CD4-positive, CD25-positive, alpha-beta regulatory T cell (primary cell): ENCODE results near the gene SLC7A8. TPM values are rescaled to one million over a fixed set of nuclear protein-coding genes. Genes with fewer than 3 reads are reported as not detected.

Experiments used
- ATAC-seq, 2 donors: fragments of 150-1000 bp; cut with Tn5 transposase; one replicate each; pipeline ENCODE4 v1.10.0; 2021; ENCODE audit warnings: low read depth in 2 of 2, moderate number of reproducible peaks in 2 of 2, moderate library complexity in 1 of 2
- DNase-seq, 3 donors: peaks; one replicate each; pipeline versions ENCODE4 v3.0.0 to v3.0.0-alpha.2; 2012 to 2022; ENCODE audit warnings: mixed read lengths in 1 of 3
- H3K27ac ChIP-seq: one replicate; pipeline ENCODE4 v1.7.0; 2013; ENCODE audit warnings: mild to moderate bottlenecking, low read length; ENCODE audit not compliant: insufficient read depth, poor library complexity, severe bottlenecking
- H3K27me3 ChIP-seq: one replicate; pipeline ENCODE4 v1.7.0; 2013; ENCODE audit warnings: low read length; ENCODE audit not compliant: control insufficient read depth, insufficient read depth
- H3K36me3 ChIP-seq: one replicate; pipeline ENCODE4 v1.7.0; 2013; ENCODE audit warnings: mild to moderate bottlenecking, low read length, moderate library complexity; ENCODE audit not compliant: control insufficient read depth, insufficient read depth
- H3K4me1 ChIP-seq: 2 replicates; pipeline ENCODE4 v1.7.0; 2013; ENCODE audit warnings: mild to moderate bottlenecking, low read length; ENCODE audit not compliant: insufficient read depth, control insufficient read depth, poor library complexity, severe bottlenecking
- H3K4me3 ChIP-seq: one replicate; pipeline ENCODE4 v1.7.0; 2013; ENCODE audit warnings: low read depth, mild to moderate bottlenecking, low read length, moderate library complexity
- H3K9me3 ChIP-seq, 2 experiments: 1 replicate in 1 of 2; 2 replicates in 1 of 2; pipeline ENCODE4 v1.7.0; 2013; ENCODE audit warnings: low read length in 2 of 2, mild to moderate bottlenecking in 1 of 2, moderate library complexity in 1 of 2; ENCODE audit not compliant: control insufficient read depth in 2 of 2
- H3K27ac Mint-ChIP-seq, 3 donors: one replicate each; pipeline ENCODE4 v1.8.0; 2020 to 2022; ENCODE audit warnings: mild to moderate bottlenecking in 3 of 3, mixed read lengths in 3 of 3, moderate library complexity in 2 of 3
- H3K27me3 Mint-ChIP-seq: one replicate; pipeline ENCODE4 v1.8.0; 2022; ENCODE audit warnings: mild to moderate bottlenecking, mixed read lengths
- H3K36me3 Mint-ChIP-seq: one replicate; pipeline ENCODE4 v1.8.0; 2020; ENCODE audit warnings: mixed read lengths
- H3K4me1 Mint-ChIP-seq, 4 donors: one replicate each; pipeline ENCODE4 v1.8.0; 2020 to 2022; ENCODE audit warnings: mixed read lengths in 4 of 4, mild to moderate bottlenecking in 1 of 4
- H3K4me3 Mint-ChIP-seq, 4 donors: one replicate each; pipeline ENCODE4 v1.8.0; 2020 to 2022; ENCODE audit warnings: mild to moderate bottlenecking in 4 of 4, mixed read lengths in 4 of 4, moderate library complexity in 3 of 4
- H3K9me3 Mint-ChIP-seq, 7 donors: one replicate each; pipeline ENCODE4 v1.8.0; 2020 to 2022; ENCODE audit warnings: mixed read lengths in 7 of 7, mild to moderate bottlenecking in 3 of 7, moderate library complexity in 2 of 7
- polyA plus RNA-seq, 4 donors: library from polyadenylated mRNA; unstranded; fragments of 300-500 nt; fragmentation: Illumina TruSeq; gene quantifications; one replicate each; pipeline ENCODE4 v1.2.3, GENCODE V29; 2021
- total RNA-seq: library from RNA; stranded (reverse); gene quantifications from one replicate; pipeline ENCODE4 v1.2.3, GENCODE V29; 2022

Gene SLC7A8
- total and polyA plus RNA-seq, 5 donors from 2014 or later = 0.48 to 1.8 (median 1.1) TPM; not detected in 1

DNA sequence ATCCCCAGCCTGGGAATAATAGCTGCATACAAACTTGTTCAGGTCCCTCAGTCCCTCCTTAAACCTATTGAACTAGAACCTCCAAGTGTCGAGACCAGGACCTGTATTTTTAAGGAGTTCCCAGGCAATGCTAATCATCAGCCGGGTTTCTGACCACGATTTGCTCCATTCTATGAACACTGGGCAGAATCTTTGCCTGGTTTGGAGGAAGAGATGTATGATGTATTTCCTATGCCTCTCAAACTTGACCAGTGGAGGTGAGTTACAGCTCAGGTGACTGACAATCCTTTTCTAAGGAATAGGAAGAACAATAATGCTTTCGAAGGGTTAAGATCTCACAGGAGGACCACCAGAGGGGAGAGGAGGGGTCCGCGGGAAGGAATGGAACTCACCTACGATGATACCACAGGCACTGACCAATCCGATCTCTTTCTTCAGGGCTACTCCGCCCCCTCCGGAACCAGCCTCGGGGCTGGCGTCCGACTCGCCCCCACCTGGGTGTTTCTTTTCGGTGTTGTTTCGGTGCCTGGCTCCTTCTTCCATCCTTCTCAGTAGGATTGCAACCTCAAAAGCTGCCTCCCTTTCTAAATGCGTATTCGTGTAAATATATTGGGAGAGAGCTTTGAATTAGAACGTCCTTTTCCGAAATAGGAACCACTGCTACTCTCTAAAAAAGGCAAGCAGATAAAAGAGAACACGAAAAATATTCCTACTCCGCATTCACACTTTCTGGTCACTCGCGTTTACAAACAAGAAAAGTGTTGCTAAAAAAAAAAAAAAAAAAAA, 895 bp downstream of the SLC7A8 start:
- ATAC-seq (peak in 1 of 2 donors; percentile 52), DNase-seq (peak in 2 of 3 donors; percentile 9 to 10)
- Mint-ChIP-seq H3K36me3 (no peaks in the 10 kb centered on the region), H3K9me3 (no peaks in the 10 kb centered on the region), H3K4me3 (no peak overlapping the region), H3K27me3 (peaks cover 19% of the 10 kb centered on the region), H3K27ac (no peak overlapping the region), H3K4me1 (peaks cover 0 to 4% (median 1%) of the 10 kb centered on the region in 4 donors)
- H3K4me1 ChIP-seq = peaks cover 19% of the 10 kb centered on the region
- H3K4me3 ChIP-seq = peak overlapping the region; percentile 73
- H3K27ac ChIP-seq = no peak overlapping the region
- peaks cover 21% of the 10 kb centered on the region for H3K27me3 ChIP-seq
- no peaks in the 10 kb centered on the region for H3K36me3 ChIP-seq
- H3K9me3 ChIP-seq = no peaks in the 10 kb centered on the region

- DNase-seq (no peak), ATAC-seq (no peak)
- Mint-ChIP-seq H3K36me3 (no peaks in the 10 kb centered on the region), H3K27me3 (peaks cover 25% of the 10 kb centered on the region), H3K27ac (no peak overlapping the region), H3K9me3 (no peaks in the 10 kb centered on the region), H3K4me3 (no peak overlapping the region), H3K4me1 (peaks cover 0 to 4% (median 1%) of the 10 kb centered on the region in 4 donors)
- Histone ChIP-seq H3K27ac (no peak overlapping the region), H3K4me1 (peaks cover 19% of the 10 kb centered on the region), H3K4me3 (peak overlapping the region; percentile 73), H3K36me3 (no peaks in the 10 kb centered on the region), H3K27me3 (peaks cover 26% of the 10 kb centered on the region), H3K9me3 (no peaks in the 10 kb centered on the region)
Measured at GRCh38 chr14:23181946-23182345, 1.5 kb downstream of the SLC7A8 start.

- H3K27ac Mint-ChIP-seq = no peak overlapping the region
- no peak for ATAC-seq
Measured at GRCh38 chr14:23181453-23181852, 2.0 kb downstream of the SLC7A8 start.

GRCh38 chr14:23177181-23177580, 6.3 kb downstream of the SLC7A8 start:
- Mint-ChIP-seq H3K4me1 (peaks cover 0 to 4% (median 1%) of the 10 kb centered on the region in 4 donors), H3K9me3 (no peaks in the 10 kb centered on the region), H3K4me3 (no peak overlapping the region), H3K36me3 (no peaks in the 10 kb centered on the region), H3K27ac (no peak overlapping the region), H3K27me3 (peaks cover 29% of the 10 kb centered on the region)
- DNase-seq (no peak), ATAC-seq (no peak)
- no peak overlapping the region for H3K4me3 ChIP-seq
- no peaks in the 10 kb centered on the region for H3K36me3 ChIP-seq
- no peak overlapping the region for H3K27ac ChIP-seq
- peaks cover 17% of the 10 kb centered on the region for H3K27me3 ChIP-seq
- peaks cover 3% of the 10 kb centered on the region for H3K4me1 ChIP-seq
- no peaks in the 10 kb centered on the region for H3K9me3 ChIP-seq

More at GRCh38 chr14:23181453-23181852, 2.0 kb downstream of the SLC7A8 start:
- no peaks in the 10 kb centered on the region for H3K9me3 Mint-ChIP-seq
- H3K36me3 Mint-ChIP-seq = no peaks in the 10 kb centered on the region
- DNase-seq = no peak
- peak overlapping the region in 1 of 4 donors; percentile 41 for H3K4me3 Mint-ChIP-seq
- no peak overlapping the region for H3K4me3 ChIP-seq
- peaks cover 19% of the 10 kb centered on the region for H3K4me1 ChIP-seq
- H3K9me3 ChIP-seq = no peaks in the 10 kb centered on the region
- H3K27ac ChIP-seq = no peak overlapping the region
- H3K27me3 Mint-ChIP-seq = peaks cover 25% of the 10 kb centered on the region
- peaks cover 0 to 4% (median 1%) of the 10 kb centered on the region in 4 donors for H3K4me1 Mint-ChIP-seq
- H3K36me3 ChIP-seq = no peaks in the 10 kb centered on the region
- H3K27me3 ChIP-seq = peaks cover 26% of the 10 kb centered on the region

DNA sequence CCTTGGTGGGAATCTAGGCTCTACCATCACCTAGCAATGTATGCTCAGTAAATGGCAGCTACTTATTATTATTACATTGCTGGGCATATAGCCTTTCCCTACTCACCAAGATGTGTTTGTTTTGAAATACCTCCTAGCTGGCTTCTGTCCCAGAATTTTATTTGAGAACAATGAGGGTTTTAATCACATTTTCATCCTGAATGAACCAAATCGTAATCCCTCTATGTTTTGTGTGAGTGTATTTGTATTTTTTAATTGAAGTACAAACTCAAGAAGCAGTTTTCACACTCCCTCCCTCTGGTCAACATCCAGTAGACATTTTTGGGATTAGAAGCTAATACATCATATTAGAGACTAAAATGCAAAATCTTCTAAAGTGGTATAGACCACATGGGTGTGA, 7.6 kb downstream of the SLC7A8 start:
- no peaks in the 10 kb centered on the region for H3K36me3 Mint-ChIP-seq
- peaks cover 33% of the 10 kb centered on the region for H3K27me3 Mint-ChIP-seq
- H3K4me1 Mint-ChIP-seq = peaks cover 0 to under 1% (median 0%) of the 10 kb centered on the region in 4 donors
- H3K27ac Mint-ChIP-seq = no peak overlapping the region
- ATAC-seq (no peak), DNase-seq (no peak)
- no peaks in the 10 kb centered on the region for H3K9me3 Mint-ChIP-seq
- Histone ChIP-seq H3K4me1 (no peaks in the 10 kb centered on the region), H3K27me3 (peaks cover 10% of the 10 kb centered on the region), H3K4me3 (no peak overlapping the region), H3K36me3 (no peaks in the 10 kb centered on the region), H3K9me3 (no peaks in the 10 kb centered on the region), H3K27ac (no peak overlapping the region)
- H3K4me3 Mint-ChIP-seq = no peak overlapping the region

- Mint-ChIP-seq H3K36me3 (no peaks in the 10 kb centered on the region), H3K27me3 (peaks cover 42% of the 10 kb centered on the region), H3K9me3 (no peaks in the 10 kb centered on the region), H3K4me3 (peak overlapping the region in 1 of 4 donors; percentile 17), H3K4me1 (no peaks in the 10 kb centered on the region), H3K27ac (no peak overlapping the region)
- no peak overlapping the region for H3K27ac ChIP-seq
- ATAC-seq = no peak
- no peaks in the 10 kb centered on the region for H3K4me1 ChIP-seq
- no peaks in the 10 kb centered on the region for H3K9me3 ChIP-seq
- no peak overlapping the region for H3K4me3 ChIP-seq
- no peak for DNase-seq
- no peaks in the 10 kb centered on the region for H3K36me3 ChIP-seq
- peaks cover 5% of the 10 kb centered on the region for H3K27me3 ChIP-seq
Measured at GRCh38 chr14:23174296-23175184, 8.9 kb downstream of the SLC7A8 start.

GRCh38 chr14:23173796-23174195, 9.7 kb downstream of the SLC7A8 start:
- no peak overlapping the region for H3K4me3 Mint-ChIP-seq
- DNase-seq (no peak), ATAC-seq (no peak)
- H3K36me3 Mint-ChIP-seq = no peaks in the 10 kb centered on the region
- Histone ChIP-seq H3K9me3 (no peaks in the 10 kb centered on the region), H3K36me3 (no peaks in the 10 kb centered on the region), H3K4me3 (no peak overlapping the region), H3K4me1 (no peaks in the 10 kb centered on the region), H3K27me3 (peaks cover 6% of the 10 kb centered on the region), H3K27ac (no peak overlapping the region)
- H3K27me3 Mint-ChIP-seq = peaks cover 36% of the 10 kb centered on the region
- H3K4me1 Mint-ChIP-seq = no peaks in the 10 kb centered on the region
- no peak overlapping the region for H3K27ac Mint-ChIP-seq
- H3K9me3 Mint-ChIP-seq = no peaks in the 10 kb centered on the region
